WTC11 (cell line): ENCODE data around the gene LEKR1.

ENCODE experiments used
- ESRRA ChIP-seq: sonication (generic); formaldehyde crosslinking; IDR thresholded peaks from 2 replicates; pipeline ENCODE4 v1.8.1; 2022; ENCODE audit warnings: mild to moderate bottlenecking, missing genetic modification reagents, borderline replicate concordance
- FOXJ3 ChIP-seq: sonication (generic); formaldehyde crosslinking; IDR thresholded peaks from 2 replicates; pipeline ENCODE4 v1.9.0; 2021; ENCODE audit warnings: missing genetic modification reagents, mild to moderate bottlenecking, borderline replicate concordance
- GABPB1 ChIP-seq: sonication (generic); formaldehyde crosslinking; IDR thresholded peaks from 2 replicates; pipeline ENCODE4 v1.8.1; 2023; ENCODE audit warnings: mild to moderate bottlenecking, missing genetic modification reagents
- MXD4 ChIP-seq: fragments of 250-450 bp; sonication (Bioruptor Pico); IDR thresholded peaks from 2 replicates; pipeline ENCODE4 v1.8.0; 2021; ENCODE audit warnings: mild to moderate bottlenecking, moderate library complexity, borderline replicate concordance
- RELA ChIP-seq: sonication (generic); formaldehyde crosslinking; IDR thresholded peaks from 2 replicates; pipeline ENCODE4 v1.8.1; 2022; ENCODE audit warnings: missing genetic modification reagents, mild to moderate bottlenecking, borderline replicate concordance
- SMAD3 ChIP-seq: sonication (generic); formaldehyde crosslinking; IDR thresholded peaks from 2 replicates; pipeline ENCODE4 v1.8.0; 2022; ENCODE audit warnings: missing genetic modification reagents, mild to moderate bottlenecking, borderline replicate concordance
- TCF7 ChIP-seq: sonication (generic); formaldehyde crosslinking; IDR thresholded peaks from 2 replicates; pipeline ENCODE4 v1.8.0; 2022; ENCODE audit warnings: mild to moderate bottlenecking, low read depth, missing genetic modification reagents, moderate library complexity
- TF ChIP-seq, protein P1 (sequence below): sonication (generic); formaldehyde crosslinking; IDR thresholded peaks from 2 replicates; pipeline ENCODE4 v1.8.1; 2023; ENCODE audit warnings: mild to moderate bottlenecking, missing genetic modification reagents, moderate library complexity
- TF ChIP-seq, protein P2 (sequence below): fragments of 200-600 bp; IDR thresholded peaks from 2 replicates; pipeline ENCODE4 v1.8.0; 2022; ENCODE audit warnings: antibody characterized with exemption
- TF ChIP-seq, protein P3 (sequence below): sonication (generic); formaldehyde crosslinking; IDR thresholded peaks from 2 replicates; pipeline ENCODE4 v1.8.0; 2022; ENCODE audit warnings: mild to moderate bottlenecking, missing genetic modification reagents
- TF ChIP-seq, protein P4 (sequence below): sonication (generic); formaldehyde crosslinking; IDR thresholded peaks from 2 replicates; pipeline ENCODE4 v1.8.0; 2022; ENCODE audit warnings: mild to moderate bottlenecking, missing genetic modification reagents
- TF ChIP-seq, protein P5 (sequence below): sonication (generic); formaldehyde crosslinking; IDR thresholded peaks from 2 replicates; pipeline ENCODE4 v1.8.0; 2022; ENCODE audit warnings: mild to moderate bottlenecking, missing genetic modification reagents
- TF ChIP-seq, protein P6 (sequence below): sonication (generic); formaldehyde crosslinking; IDR thresholded peaks from 2 replicates; pipeline ENCODE4 v1.8.0; 2023; ENCODE audit warnings: missing genetic modification reagents

DNA sequence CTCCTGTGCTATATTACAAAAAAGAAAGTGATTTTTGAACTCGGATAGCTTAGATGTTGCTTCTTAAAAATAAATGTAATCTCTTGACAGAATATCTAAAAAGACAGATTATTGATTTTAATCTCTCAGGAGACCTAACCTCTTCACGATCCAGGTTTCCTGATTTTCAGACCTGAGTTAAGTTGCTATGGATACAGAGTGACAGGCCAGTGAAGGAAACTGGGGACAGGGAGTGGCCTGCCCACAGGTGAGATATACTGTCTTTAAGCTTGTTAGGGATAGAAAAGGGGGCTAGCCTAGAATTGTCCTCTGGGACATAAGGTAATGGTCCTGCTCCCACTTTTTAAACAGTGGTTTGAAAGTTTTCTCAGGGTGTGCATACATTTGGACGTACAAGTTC, 260.6 kb downstream of the LEKR1 start:
- TF ChIP-seq, protein P1, sequence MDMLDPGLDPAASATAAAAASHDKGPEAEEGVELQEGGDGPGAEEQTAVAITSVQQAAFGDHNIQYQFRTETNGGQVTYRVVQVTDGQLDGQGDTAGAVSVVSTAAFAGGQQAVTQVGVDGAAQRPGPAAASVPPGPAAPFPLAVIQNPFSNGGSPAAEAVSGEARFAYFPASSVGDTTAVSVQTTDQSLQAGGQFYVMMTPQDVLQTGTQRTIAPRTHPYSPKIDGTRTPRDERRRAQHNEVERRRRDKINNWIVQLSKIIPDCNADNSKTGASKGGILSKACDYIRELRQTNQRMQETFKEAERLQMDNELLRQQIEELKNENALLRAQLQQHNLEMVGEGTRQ (CRISPR knock-in tag): no peak
- TF ChIP-seq, protein P2, sequence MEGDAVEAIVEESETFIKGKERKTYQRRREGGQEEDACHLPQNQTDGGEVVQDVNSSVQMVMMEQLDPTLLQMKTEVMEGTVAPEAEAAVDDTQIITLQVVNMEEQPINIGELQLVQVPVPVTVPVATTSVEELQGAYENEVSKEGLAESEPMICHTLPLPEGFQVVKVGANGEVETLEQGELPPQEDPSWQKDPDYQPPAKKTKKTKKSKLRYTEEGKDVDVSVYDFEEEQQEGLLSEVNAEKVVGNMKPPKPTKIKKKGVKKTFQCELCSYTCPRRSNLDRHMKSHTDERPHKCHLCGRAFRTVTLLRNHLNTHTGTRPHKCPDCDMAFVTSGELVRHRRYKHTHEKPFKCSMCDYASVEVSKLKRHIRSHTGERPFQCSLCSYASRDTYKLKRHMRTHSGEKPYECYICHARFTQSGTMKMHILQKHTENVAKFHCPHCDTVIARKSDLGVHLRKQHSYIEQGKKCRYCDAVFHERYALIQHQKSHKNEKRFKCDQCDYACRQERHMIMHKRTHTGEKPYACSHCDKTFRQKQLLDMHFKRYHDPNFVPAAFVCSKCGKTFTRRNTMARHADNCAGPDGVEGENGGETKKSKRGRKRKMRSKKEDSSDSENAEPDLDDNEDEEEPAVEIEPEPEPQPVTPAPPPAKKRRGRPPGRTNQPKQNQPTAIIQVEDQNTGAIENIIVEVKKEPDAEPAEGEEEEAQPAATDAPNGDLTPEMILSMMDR: no peak
- no peak for TF ChIP-seq ESRRA (CRISPR knock-in tag)
- TF ChIP-seq MXD4 (CRISPR knock-in tag): no peak
- TF ChIP-seq SMAD3 (CRISPR knock-in tag): no peak
- TF ChIP-seq, protein P3, sequence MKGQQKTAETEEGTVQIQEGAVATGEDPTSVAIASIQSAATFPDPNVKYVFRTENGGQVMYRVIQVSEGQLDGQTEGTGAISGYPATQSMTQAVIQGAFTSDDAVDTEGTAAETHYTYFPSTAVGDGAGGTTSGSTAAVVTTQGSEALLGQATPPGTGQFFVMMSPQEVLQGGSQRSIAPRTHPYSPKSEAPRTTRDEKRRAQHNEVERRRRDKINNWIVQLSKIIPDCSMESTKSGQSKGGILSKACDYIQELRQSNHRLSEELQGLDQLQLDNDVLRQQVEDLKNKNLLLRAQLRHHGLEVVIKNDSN (CRISPR knock-in tag): no peak
- no peak for TF ChIP-seq GABPB1 (CRISPR knock-in tag)
- TF ChIP-seq FOXJ3 (CRISPR knock-in tag): no peak
- TF ChIP-seq, protein P4, sequence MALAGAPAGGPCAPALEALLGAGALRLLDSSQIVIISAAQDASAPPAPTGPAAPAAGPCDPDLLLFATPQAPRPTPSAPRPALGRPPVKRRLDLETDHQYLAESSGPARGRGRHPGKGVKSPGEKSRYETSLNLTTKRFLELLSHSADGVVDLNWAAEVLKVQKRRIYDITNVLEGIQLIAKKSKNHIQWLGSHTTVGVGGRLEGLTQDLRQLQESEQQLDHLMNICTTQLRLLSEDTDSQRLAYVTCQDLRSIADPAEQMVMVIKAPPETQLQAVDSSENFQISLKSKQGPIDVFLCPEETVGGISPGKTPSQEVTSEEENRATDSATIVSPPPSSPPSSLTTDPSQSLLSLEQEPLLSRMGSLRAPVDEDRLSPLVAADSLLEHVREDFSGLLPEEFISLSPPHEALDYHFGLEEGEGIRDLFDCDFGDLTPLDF (CRISPR knock-in tag): no peak
- no peak for TF ChIP-seq TCF7 (CRISPR knock-in tag)
- TF ChIP-seq, protein P5, sequence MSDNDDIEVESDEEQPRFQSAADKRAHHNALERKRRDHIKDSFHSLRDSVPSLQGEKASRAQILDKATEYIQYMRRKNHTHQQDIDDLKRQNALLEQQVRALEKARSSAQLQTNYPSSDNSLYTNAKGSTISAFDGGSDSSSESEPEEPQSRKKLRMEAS (CRISPR knock-in tag): no peak
- TF ChIP-seq RELA: no peak
- TF ChIP-seq, protein P6, sequence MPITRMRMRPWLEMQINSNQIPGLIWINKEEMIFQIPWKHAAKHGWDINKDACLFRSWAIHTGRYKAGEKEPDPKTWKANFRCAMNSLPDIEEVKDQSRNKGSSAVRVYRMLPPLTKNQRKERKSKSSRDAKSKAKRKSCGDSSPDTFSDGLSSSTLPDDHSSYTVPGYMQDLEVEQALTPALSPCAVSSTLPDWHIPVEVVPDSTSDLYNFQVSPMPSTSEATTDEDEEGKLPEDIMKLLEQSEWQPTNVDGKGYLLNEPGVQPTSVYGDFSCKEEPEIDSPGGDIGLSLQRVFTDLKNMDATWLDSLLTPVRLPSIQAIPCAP (CRISPR knock-in tag): no peak
